Natural killer cell (primary cell): ENCODE measurements around the gene FBN1. TPM values are rescaled to one million over a fixed set of nuclear protein-coding genes. Genes with fewer than 3 reads are reported as not detected.

Experiments
- ATAC-seq, 3 donors: fragments of 150-1000 bp in 2 of 3; fragments of 200-7000 bp in 1 of 3; cut with Tn5 transposase; 1 replicate in 1 of 3; 2 replicates in 2 of 3; pipeline ENCODE4 v1.10.0; 2021; ENCODE audit warnings: mild to moderate bottlenecking in 2 of 3, moderate library complexity in 2 of 3
- DNase-seq, 2 donors: peaks; one replicate each; pipeline versions ENCODE4 v3.0.0 to v3.0.0-alpha.2; 2013 to 2021; ENCODE audit warnings: mixed read lengths in 1 of 2
- H3K27ac ChIP-seq: one replicate; pipeline ENCODE4 v1.5.1; 2013; ENCODE audit warnings: mild to moderate bottlenecking, low read length
- H3K27me3 ChIP-seq: one replicate; pipeline ENCODE4 v1.6.1; 2013; ENCODE audit warnings: low read length; ENCODE audit not compliant: control insufficient read depth, insufficient read depth
- H3K36me3 ChIP-seq: one replicate; pipeline ENCODE4 v1.6.1; 2013; ENCODE audit warnings: low read length; ENCODE audit not compliant: control insufficient read depth, insufficient read depth
- H3K4me1 ChIP-seq: one replicate; pipeline ENCODE4 v1.6.1; 2013; ENCODE audit warnings: low read length; ENCODE audit not compliant: control insufficient read depth, insufficient read depth
- H3K4me3 ChIP-seq: one replicate; pipeline ENCODE4 v1.5.1; 2013; ENCODE audit warnings: low read length
- H3K9me3 ChIP-seq: one replicate; pipeline ENCODE4 v1.6.1; 2013; ENCODE audit warnings: low read length; ENCODE audit not compliant: control insufficient read depth, insufficient read depth
- H3K27ac Mint-ChIP-seq, 2 donors: one replicate each; pipeline ENCODE4 v1.8.0; 2022; ENCODE audit warnings: mild to moderate bottlenecking in 2 of 2, mixed read lengths in 2 of 2, moderate library complexity in 1 of 2
- H3K27me3 Mint-ChIP-seq, 2 donors: one replicate each; pipeline ENCODE4 v1.8.0; 2022; ENCODE audit warnings: low read depth in 2 of 2, mixed read lengths in 2 of 2
- H3K36me3 Mint-ChIP-seq: one replicate; pipeline ENCODE4 v1.8.0; 2022; ENCODE audit warnings: mixed read lengths
- H3K4me1 Mint-ChIP-seq, 2 donors: one replicate each; pipeline ENCODE4 v1.8.0; 2022; ENCODE audit warnings: mixed read lengths in 2 of 2
- H3K4me3 Mint-ChIP-seq: one replicate; pipeline ENCODE4 v1.8.0; 2022; ENCODE audit warnings: mild to moderate bottlenecking, moderate library complexity, mixed read lengths
- H3K9me3 Mint-ChIP-seq, 2 donors: one replicate each; pipeline ENCODE4 v1.8.0; 2022; ENCODE audit warnings: mixed read lengths in 2 of 2
- WGBS: methylation state at CpG from one replicate; pipeline ENCODE4 v1.1.7; 2013; ENCODE audit warnings: missing lambda C conversion rate; ENCODE audit not compliant: insufficient coverage; 5-methylcytosine and 5-hydroxymethylcytosine counted together
- intact Hi-C: fragments of 100-400 bp; cut with micrococcal nuclease; formaldehyde crosslinking; loops from one replicate; pipeline ENCODE4 v1.14.2; 2022
- total RNA-seq, 4 donors: library from RNA; stranded (reverse); fragments of 120-200 nt in 1 of 4; gene quantifications; one replicate each; pipeline versions ENCODE4 v1.2.3 to v1.2.4, GENCODE V29; 2013 to 2022
- TF ChIP-seq, protein P1 (sequence below): fragments of 200-600 bp; IDR thresholded peaks from one replicate; pipeline ENCODE4 v1.8.0; 2022; ENCODE audit warnings: antibody characterized with exemption

The FBN1 gene
- total RNA-seq, 3 donors from 2014 or later (not counting 1 experiment from before 2014, with no cell fraction given), result 0.33 to 0.54 (median 0.33) TPM

DNA sequence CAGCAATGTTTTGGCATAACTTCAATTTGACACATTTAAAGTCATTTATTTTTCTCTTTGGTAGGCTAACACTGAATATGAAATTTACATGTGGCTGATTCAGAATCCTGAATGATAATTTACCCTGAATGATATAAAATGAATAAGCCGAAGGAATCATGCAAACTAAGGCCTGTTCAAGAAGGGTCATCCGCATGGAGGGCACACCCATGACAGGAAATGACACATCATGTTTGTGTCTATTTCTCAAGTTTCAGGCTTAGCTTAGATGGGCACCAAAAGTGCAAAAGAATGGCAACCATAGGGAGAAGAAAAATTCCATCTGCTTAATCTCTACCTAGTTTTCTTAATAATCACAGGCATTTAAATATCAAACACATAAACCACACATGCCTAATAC lies 172.8 kb downstream of the FBN1 start:
- no peaks in the 10 kb centered on the region for H3K4me1 ChIP-seq
- Mint-ChIP-seq H3K4me1 (peaks cover 0 to 5% of the 10 kb centered on the region in 2 donors), H3K9me3 (no peaks in the 10 kb centered on the region), H3K27me3 (no peaks in the 10 kb centered on the region), H3K4me3 (no peak overlapping the region), H3K27ac (no peak overlapping the region), H3K36me3 (no peaks in the 10 kb centered on the region)
- no peak overlapping the region for H3K4me3 ChIP-seq
- intact Hi-C loops, result no loop called here
- no peak for DNase-seq
- no peaks in the 10 kb centered on the region for H3K36me3 ChIP-seq
- no peaks in the 10 kb centered on the region for H3K9me3 ChIP-seq
- 73% methylated on average over 2 of the region's 2 CpGs for WGBS
- TF ChIP-seq, protein P1, sequence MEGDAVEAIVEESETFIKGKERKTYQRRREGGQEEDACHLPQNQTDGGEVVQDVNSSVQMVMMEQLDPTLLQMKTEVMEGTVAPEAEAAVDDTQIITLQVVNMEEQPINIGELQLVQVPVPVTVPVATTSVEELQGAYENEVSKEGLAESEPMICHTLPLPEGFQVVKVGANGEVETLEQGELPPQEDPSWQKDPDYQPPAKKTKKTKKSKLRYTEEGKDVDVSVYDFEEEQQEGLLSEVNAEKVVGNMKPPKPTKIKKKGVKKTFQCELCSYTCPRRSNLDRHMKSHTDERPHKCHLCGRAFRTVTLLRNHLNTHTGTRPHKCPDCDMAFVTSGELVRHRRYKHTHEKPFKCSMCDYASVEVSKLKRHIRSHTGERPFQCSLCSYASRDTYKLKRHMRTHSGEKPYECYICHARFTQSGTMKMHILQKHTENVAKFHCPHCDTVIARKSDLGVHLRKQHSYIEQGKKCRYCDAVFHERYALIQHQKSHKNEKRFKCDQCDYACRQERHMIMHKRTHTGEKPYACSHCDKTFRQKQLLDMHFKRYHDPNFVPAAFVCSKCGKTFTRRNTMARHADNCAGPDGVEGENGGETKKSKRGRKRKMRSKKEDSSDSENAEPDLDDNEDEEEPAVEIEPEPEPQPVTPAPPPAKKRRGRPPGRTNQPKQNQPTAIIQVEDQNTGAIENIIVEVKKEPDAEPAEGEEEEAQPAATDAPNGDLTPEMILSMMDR, result no peak
- H3K27ac ChIP-seq, result no peak overlapping the region
- no peaks in the 10 kb centered on the region for H3K27me3 ChIP-seq
- no peak for ATAC-seq

DNA sequence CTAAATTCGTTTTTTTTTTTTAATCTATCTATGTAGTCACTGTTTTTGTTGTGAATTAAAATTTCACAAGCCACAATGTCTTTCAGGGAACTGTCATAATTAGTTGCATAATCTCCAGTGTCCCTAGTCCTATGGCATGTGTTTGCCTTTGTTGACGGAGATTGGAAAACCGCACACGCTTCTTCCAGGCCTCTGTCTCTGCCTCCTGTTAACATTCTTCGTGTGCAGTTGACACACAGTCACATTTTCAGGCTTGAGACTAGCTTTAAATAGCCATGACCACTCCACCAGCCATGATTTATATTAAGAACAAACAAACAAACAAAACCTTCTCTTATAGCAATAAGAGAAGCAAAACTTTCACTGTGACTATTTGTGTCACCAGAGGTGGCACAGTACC lies 174.4 kb downstream of the FBN1 start:
- Mint-ChIP-seq H3K27me3 (no peaks in the 10 kb centered on the region), H3K4me3 (no peak overlapping the region), H3K27ac (no peak overlapping the region), H3K9me3 (no peaks in the 10 kb centered on the region), H3K36me3 (no peaks in the 10 kb centered on the region), H3K4me1 (peaks cover 0 to 5% of the 10 kb centered on the region in 2 donors)
- Histone ChIP-seq H3K9me3 (no peaks in the 10 kb centered on the region), H3K4me3 (no peak overlapping the region), H3K36me3 (no peaks in the 10 kb centered on the region), H3K27me3 (no peaks in the 10 kb centered on the region), H3K4me1 (no peaks in the 10 kb centered on the region), H3K27ac (no peak overlapping the region)
- WGBS, result 91% methylated on average over 4 of the region's 5 CpGs
- ATAC-seq, result no peak
- intact Hi-C loops, result no loop called here
- DNase-seq, result no peak
- TF ChIP-seq, protein P1, result no peak

DNA sequence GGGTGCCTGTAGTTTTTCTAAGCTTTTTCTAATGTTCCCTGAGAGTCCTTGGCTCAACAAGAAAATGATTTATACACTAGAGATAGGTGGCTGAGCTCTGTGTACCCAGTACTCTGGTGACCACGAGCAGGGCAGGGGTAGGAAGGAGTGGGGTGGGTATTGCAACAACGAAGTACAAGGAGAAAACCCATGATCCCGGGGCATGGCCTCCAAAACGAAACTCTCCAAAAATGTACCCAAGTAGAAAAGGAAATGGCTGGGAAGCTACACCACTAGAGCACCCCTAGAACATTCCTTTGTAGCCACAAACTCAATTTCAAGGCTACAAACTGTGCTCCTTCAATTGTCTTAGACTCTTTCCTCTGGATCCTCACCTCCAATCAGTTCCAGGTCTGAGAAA lies 175.4 kb downstream of the FBN1 start:
- 84% methylated on average over 4 of the region's 4 CpGs for WGBS
- Mint-ChIP-seq H3K27ac (no peak overlapping the region), H3K4me1 (peaks cover 0 to 5% of the 10 kb centered on the region in 2 donors), H3K27me3 (no peaks in the 10 kb centered on the region), H3K36me3 (no peaks in the 10 kb centered on the region), H3K9me3 (no peaks in the 10 kb centered on the region), H3K4me3 (no peak overlapping the region)
- TF ChIP-seq, protein P1, result no peak
- Histone ChIP-seq H3K27ac (no peak overlapping the region), H3K27me3 (no peaks in the 10 kb centered on the region), H3K4me1 (no peaks in the 10 kb centered on the region), H3K36me3 (no peaks in the 10 kb centered on the region), H3K4me3 (no peak overlapping the region), H3K9me3 (no peaks in the 10 kb centered on the region)
- ATAC-seq (no peak), DNase-seq (no peak)
- intact Hi-C loops, result no loop called here

- H3K27me3 ChIP-seq, result no peaks in the 10 kb centered on the region
- no peaks in the 10 kb centered on the region for H3K9me3 ChIP-seq
- H3K27me3 Mint-ChIP-seq, result no peaks in the 10 kb centered on the region
- no peaks in the 10 kb centered on the region for H3K36me3 ChIP-seq
- WGBS, result 93% methylated on average over 5 of the region's 5 CpGs
- H3K27ac ChIP-seq, result no peak overlapping the region
- H3K9me3 Mint-ChIP-seq, result no peaks in the 10 kb centered on the region
- ATAC-seq (no peak), DNase-seq (no peak)
- H3K27ac Mint-ChIP-seq, result no peak overlapping the region
- intact Hi-C loops, result no loop called here
- no peaks in the 10 kb centered on the region for H3K36me3 Mint-ChIP-seq
- H3K4me3 ChIP-seq, result no peak overlapping the region
- TF ChIP-seq, protein P1, result no peak
- no peak overlapping the region for H3K4me3 Mint-ChIP-seq
- H3K4me1 ChIP-seq, result no peaks in the 10 kb centered on the region
- H3K4me1 Mint-ChIP-seq, result peaks cover 0 to 5% of the 10 kb centered on the region in 2 donors
These were observed 175.8 kb downstream of the FBN1 start for GRCh38 chr15:48469681-48470080.
